HG03045 (cell line): ENCODE measurements around the gene ZFC3H1.
A peak's percentile ranks its signal among the peaks of the same experiment; 100 is the strongest.
"Not testable (repeated sequence)": the region's sequence is repeated elsewhere in the genome, so short reads cannot be mapped to it uniquely, and the experiment has no call there.

Source experiments
- ATAC-seq: cut with Tn5 transposase; IDR thresholded peaks from one replicate; pipeline ENCODE4 v1.9.1; 2021; ENCODE audit warnings: mild to moderate bottlenecking, moderate library complexity; ENCODE audit not compliant: unreplicated experiment

Gene ZFC3H1, protein sequence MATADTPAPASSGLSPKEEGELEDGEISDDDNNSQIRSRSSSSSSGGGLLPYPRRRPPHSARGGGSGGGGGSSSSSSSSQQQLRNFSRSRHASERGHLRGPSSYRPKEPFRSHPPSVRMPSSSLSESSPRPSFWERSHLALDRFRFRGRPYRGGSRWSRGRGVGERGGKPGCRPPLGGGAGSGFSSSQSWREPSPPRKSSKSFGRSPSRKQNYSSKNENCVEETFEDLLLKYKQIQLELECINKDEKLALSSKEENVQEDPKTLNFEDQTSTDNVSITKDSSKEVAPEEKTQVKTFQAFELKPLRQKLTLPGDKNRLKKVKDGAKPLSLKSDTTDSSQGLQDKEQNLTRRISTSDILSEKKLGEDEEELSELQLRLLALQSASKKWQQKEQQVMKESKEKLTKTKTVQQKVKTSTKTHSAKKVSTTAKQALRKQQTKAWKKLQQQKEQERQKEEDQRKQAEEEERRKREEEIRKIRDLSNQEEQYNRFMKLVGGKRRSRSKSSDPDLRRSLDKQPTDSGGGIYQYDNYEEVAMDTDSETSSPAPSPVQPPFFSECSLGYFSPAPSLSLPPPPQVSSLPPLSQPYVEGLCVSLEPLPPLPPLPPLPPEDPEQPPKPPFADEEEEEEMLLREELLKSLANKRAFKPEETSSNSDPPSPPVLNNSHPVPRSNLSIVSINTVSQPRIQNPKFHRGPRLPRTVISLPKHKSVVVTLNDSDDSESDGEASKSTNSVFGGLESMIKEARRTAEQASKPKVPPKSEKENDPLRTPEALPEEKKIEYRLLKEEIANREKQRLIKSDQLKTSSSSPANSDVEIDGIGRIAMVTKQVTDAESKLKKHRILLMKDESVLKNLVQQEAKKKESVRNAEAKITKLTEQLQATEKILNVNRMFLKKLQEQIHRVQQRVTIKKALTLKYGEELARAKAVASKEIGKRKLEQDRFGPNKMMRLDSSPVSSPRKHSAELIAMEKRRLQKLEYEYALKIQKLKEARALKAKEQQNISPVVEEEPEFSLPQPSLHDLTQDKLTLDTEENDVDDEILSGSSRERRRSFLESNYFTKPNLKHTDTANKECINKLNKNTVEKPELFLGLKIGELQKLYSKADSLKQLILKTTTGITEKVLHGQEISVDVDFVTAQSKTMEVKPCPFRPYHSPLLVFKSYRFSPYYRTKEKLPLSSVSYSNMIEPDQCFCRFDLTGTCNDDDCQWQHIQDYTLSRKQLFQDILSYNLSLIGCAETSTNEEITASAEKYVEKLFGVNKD (N-terminal part only)

DNA sequence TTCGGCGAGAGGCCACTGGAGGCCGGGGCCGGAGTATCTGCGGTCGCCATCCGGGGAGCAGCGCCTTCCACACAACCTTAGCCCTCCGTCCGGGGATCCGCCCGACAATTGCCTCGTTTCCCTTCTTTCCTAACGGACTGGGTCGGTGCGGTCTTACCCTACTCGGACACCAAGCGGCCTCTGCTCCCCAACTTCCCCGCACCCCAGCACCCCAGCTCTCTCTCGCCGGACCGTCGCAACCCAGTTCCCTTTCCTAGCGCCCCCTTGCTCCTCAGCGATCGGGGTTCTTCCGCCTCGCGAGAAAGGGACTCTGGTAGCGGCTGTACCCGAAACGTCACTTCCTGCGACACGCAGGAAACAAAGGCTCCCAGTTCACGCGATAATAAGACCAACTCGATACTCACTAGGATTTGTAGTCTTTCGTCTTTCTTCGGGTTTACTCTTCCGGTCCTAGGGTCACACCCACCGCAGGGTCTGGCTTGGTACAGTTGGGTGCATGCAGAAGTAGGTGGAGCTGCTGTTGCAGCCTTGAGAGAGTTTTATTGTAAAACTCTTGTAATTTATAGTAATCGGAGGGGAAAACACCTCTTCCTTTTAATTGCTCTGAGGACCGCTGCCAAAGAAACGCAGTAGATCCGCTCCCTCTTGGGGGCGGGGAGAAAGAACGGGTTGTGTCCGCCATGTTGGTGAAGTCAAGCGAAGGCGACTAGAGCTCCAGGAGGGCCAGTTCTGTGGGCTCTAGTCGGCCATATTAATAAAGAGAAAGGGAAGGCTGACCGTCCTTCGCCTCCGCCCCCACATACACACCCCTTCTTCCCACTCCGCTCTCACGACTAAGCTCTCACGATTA, at the start of gene ZFC3H1, which contains the start of gene THAP2:
Gene ZFC3H1 (minus strand): TSS at position 288 of the 850 bp plus-strand sequence. CDS start 238 bp downstream, at position 50.
Gene THAP2 (plus strand): TSS at position 741 of the 850 bp plus-strand sequence. CDS start 209 bp downstream, outside the sequence.
- peak; percentile 85 for ATAC-seq

DNA sequence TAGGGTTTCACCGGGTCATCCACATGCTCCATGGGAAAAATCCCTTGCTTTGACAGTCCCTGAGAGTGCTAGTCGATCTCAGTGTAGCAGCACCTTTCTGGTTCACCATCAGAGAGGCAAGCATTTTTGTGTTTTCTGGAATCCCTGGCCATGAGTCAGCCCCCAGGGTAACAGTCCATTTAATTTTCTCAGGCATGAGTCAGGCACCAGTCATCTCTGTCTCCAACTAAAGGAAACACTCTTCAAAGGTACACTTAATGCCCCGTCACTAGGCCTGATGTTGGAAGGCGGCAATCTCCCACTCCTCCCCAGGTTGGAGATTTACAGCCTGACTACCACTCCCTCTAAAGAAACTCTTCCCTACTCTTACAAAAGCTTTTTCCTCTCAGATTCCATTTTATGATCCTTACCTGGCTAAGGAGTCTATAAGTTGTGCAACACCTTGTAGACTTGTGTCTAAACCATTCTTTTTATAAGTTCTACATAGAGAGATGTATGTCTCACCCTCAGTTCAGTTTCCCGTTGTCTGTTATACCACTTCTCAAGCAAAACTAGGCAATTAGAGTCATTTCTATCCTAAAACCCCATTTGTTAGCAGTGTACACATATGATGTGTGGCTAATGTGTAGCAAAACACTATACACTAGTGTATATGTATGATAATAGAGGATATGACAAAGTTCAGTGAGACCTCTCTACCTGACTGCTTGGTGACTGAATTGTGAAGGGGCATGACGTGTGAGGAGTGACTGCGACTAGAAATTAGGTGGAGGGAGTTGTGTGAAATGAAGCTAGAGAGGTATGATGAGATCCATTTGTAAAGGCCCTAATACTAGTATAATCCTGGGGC, 46.9 kb upstream of the ZFC3H1 start:
- no peak for ATAC-seq

DNA sequence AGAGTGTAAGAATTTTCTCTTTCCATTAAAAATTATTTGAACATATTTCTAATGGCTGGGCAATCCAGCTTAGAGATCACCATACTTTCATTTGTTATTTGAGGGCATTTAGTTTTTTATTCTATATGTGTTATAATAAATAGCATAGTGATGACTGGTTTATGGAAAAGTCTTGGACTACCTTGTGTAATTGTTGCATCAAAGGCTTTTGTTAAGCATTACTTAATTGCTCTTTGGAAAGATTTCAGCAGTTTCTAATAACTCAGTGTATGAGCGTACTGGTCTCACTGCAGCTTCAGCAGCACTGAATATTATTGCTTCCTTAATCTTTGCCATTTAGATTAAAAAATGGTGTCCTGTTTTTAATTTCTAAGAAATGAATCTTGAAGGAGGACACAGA, 45.0 kb upstream of the ZFC3H1 start:
- no peak for ATAC-seq

DNA sequence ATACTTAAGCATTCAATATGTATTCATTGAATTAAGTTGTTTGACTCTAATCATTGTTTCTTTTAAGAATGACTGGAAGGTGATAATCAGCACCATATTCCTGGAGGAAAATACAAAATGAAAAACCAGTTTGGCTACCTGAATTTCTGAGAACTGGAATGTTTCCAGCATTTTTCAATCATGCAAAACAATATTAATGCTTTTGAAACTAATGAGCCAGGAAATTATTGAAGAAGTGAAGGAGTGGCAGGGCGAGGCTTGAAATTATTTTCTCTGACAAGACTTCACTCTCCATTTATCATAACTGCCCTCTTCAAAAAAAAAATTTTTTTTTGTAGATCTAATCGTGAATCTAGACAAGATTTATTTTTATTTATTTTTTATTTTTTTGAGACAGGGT, 41.3 kb upstream of the ZFC3H1 start:
- no peak for ATAC-seq

DNA sequence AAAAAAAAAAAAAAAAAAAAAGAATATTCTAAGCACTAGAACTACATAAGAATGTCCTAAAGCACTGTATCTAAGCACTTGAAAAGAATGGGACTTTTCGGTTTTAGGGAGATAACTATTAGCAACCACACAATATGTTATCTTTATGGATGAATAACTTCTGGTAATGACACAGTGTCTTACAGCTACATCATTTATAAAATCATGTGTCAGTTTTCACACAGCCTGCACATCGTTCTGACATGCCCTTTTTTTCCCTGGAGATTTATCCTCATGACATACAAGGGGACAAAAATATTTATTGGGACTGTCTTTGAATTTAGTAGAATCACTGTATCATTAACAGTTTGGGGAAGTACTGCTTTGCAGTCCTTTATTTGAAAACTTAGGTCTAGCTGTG, 39.6 kb upstream of the ZFC3H1 start:
- no peak for ATAC-seq

DNA sequence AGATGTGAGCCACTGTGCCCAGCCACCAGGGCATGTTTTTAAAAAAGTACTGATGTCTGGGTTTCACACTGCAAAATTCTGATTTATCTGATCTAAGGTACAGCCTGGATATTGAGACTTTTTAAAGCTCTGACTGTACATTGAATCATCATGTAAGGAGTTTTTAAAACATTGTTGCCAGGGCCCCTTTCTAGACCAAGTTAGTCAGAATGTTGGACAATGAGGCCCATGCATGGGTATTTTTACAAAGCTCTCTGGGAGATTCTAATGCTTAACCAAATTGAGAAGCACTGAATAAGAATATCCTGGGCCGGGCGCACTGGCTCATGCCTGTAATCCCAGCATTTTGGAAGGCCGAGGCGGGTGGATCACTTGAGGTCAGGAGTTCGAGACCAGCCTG, 38.9 kb upstream of the ZFC3H1 start:
- ATAC-seq: no peak

DNA sequence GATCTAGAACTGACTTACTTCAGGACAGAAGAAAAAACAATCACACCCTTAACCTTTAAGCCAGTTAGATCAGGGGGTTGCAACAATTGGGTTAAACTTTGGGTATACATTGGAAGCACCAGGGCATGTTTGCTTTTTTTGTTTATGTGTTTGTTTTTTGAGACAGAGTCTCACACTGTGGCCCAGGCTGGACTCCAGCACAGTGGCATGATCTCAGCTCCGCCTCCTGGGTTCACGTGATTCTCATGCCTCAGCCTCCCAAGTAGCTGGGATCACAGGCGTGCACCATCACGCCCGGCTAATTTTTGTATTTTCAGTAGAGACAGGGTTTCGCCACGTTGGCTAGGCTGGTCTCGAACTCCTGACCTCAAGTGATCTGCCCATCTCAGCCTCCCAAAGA, 38.5 kb upstream of the ZFC3H1 start:
- not testable (repeated sequence) for ATAC-seq

DNA sequence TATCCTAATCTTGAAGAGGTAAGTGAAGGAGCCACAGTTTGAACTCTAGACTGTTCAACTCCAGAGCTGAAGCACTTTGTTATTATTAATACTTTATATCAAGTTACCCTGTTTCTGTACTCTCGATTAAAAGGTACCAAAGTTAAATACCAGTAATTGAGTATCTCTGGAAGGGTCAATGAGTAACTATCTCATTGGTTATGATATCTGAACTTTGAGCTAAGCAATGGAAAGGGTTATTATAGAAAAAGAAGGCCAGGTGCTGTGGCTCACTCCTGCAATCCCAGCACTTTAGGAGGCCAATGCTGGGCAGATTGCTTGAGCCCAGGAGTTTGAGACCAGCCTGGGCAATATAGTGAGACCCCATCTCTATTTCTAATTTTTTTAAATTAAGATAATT, 32.1 kb upstream of the ZFC3H1 start:
- no peak for ATAC-seq

DNA sequence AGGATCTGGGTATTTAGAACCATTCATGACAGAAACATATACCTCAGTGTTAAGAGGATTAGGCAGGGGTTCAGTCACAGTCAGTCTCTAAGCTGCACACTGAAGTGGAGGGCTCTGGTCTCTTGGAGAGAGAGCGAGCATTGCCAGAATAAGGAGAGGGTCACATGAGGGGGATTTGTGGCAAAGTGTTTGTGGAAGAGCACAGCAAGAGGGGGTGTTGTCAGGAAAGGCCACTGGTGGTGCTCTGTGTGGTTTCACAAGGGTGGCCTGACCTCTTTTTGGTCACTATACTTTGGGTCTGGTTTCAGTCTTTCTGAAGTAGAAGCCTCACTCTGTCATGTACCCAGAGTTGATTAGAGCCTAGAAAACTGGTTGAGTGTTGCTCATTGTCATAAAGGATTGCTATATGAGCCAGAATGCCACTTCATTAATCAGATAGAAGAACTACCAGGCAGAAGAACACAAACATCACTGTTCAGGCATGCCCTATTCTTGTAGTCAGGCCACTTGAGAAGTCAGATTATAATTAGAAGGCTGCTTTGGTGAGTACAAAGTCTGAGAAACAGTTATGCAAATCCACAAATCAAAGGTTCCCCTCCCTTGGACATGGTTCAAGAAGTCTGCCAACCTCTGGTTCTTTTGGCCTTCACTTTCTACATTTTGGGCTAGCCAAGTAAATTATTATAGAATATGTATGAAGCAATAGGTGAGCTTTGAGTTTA, 30.6 kb upstream of the ZFC3H1 start:
- ATAC-seq: peak; percentile 88

DNA sequence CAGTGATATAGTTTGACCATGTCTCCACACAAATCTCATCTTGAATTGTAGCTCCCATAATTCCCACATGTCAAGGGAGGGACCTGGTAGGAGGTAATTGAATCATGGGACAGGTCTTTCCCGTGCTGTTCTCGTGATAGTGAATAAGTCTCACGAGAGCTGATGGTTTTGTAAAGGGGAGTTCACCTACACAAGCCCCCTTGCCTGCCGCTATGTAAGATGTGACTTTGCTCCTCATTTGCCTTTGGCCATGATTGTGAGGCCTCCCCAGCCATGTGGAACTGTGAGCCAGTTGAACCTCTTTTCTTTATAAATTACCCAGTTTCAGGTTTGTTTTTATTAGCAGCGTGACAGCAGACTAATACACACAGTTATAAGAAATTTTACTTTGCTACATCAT, 30.0 kb upstream of the ZFC3H1 start:
- not testable (repeated sequence) for ATAC-seq

DNA sequence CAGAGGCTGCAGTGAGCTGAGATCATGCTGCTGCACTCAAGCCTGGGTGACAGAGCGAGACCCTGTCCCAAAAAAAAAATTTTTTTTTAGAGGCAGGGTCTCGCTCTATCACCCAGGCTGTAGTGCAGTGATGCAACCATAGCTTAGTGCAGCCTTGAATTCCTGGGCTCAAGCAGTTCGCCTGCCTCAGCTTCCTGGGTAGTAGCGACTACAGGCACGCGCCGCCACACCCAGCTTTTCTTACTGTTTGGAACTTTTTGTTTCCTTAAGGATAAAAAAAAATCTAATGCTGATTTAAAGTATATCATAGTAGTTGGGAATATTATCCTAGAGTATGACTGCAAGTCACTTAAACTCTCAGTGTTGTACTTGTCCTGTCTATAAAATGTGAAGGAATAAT, 29.5 kb upstream of the ZFC3H1 start:
- ATAC-seq: no peak

DNA sequence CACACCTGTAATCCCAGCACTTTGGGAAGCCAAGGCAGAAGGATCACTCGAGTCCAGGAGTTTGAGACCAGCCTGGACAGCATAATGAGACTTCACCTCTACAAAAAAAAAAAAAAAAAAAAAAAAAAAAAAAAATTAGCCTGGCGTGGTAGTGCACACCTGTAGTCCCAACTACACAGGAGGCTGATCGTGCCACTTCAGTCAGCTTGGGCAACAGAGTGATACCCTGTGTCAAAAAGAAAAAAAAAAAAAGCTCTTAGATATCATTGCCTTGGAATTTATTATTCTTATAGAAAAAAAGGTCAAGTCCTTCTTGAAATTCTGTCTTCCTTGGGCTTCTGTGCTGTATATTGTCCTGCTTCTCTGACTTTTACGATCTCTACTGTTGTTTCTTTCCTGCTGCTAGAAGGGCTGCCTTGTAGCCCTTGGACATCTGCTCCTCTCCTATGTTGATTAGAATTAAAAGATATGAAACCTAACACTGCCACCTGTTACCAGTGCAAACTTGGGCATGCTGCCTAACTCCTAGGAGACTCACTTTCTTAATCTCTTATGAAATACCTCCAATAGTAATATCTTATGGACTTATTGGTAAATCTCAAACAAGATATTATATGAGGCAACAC, 28.0 kb upstream of the ZFC3H1 start:
- ATAC-seq: no peak

DNA sequence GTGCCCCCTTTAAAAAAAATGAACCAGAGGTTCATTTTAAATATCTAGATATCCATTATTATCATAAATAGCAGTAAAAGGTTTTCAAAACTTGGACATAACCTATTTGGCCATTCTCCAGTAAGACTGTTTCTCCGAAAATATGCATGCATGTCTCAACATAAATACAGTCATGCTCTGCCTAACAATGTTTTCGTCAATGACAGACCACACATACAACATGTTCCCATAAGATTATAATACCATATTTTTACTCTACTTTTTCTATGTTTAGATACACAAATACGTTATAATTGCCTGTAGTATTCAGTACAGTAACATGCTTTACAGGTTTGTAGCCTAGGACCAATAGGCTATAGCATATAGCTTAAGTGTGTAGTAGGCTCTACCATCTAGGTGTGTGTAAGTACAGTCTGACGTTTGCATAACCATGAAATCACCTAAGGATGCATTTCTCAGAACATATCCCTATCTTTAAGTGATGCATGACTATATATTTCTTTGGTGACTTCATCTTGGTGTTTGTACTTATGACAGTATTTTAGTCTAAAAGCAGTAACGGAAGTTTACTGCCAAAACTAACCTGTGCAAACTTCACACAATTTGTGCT, 25.4 kb upstream of the ZFC3H1 start:
- ATAC-seq: no peak

DNA sequence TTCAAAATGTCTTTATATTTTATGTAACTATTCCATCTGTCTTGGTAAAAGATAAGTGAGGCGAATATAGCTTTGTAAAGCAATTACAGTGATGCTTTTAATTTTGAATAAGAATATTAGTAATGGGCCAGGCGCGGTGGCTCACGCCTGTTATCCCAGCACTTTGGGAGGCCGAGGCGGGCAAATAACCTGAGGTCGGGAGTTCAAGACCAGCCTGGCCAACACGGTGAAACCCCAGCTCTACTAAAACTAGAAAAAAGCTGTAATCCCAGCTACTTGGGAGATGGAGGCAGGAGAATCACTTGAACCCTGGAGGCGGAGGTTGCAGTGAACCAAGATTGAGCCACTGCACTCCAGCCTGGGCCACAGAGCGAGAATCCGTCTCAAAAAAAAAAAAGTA, 23.5 kb upstream of the ZFC3H1 start:
- not testable (repeated sequence) for ATAC-seq

DNA sequence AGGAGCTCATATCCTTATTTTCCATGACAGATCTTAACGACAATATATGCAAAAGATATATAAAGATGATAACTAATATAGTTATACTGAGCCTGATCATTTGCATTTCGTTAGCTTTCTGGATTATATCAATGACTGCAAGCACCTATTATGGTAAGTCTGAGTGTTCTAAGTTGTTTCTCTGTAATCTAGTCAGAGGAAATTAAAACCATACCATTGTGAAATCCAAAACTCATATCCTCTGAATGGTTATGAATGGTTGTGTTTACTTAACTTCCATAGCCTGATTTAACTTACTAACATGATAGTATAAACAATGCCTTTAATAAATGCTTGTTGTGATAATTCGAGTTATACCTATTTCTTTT, 23.0 kb upstream of the ZFC3H1 start:
- no peak for ATAC-seq

DNA sequence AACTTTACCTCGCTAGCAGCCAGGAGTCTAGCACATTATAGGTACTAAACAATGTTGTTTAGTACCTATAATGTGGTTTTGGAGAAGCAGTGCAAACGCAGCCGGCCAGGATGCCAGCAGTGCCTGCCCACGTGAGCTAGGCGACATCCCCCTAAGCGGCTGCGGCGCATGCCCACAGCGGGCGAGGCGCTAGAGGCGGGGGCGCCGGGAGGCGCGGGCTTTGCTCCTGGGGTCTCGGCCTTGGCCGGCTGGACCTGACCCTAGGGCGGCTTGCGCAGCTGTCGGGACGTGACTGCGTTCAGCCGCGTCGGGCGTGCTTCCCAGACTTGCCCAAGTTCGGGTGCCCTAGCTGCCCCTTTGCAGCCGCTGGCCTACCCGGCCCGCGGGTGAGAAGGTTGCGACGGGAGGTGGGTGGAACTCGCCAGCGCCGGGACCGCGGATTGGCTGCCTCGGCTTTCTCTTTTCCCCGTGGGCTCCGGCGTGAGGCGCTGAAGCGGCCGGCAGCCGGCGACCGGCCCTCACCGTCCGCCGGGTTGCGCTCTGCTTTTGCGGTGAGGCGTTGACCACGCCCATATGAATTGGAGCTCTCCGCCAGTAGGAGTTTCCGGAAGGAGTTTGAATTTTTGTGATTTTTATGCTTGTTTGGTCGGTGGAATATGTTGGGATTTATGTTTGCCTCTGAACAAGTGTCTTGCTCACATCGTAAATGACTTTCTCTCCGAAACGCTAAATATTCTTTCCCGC, 22.4 kb upstream of the ZFC3H1 start, which contains the start of gene TMEM19:
Gene TMEM19 (plus strand): TSS at position 169 of the 744 bp plus-strand sequence. CDS start 599 bp downstream, outside the sequence.
- peak; percentile 93 for ATAC-seq
